GM10266 (cell line): ENCODE results near the gene DUSP16.

Experiments
- DNase-seq: peaks from one replicate; pipeline ENCODE4 v3.0.0; 2012; ENCODE audit errors: extremely low spot score
- CTCF ChIP-seq: IDR thresholded peaks from 2 replicates; pipeline ENCODE4 v1.5.1; 2012; ENCODE audit warnings: mild to moderate bottlenecking, low read depth; ENCODE audit not compliant: control insufficient read depth, insufficient read depth; ENCODE audit errors: missing control alignments

The DUSP16 gene

GRCh38 chr12:12488296-12488695 is 74.4 kb downstream of the DUSP16 start:
- TF ChIP-seq CTCF = no peak
- no peak for DNase-seq

- DNase-seq = no peak
These were observed 75.2 kb downstream of the DUSP16 start for GRCh38 chr12:12487490-12487889.

GRCh38 chr12:12486661-12487240 is 75.9 kb downstream of the DUSP16 start:
- DNase-seq = peak; percentile 60
- no peak for TF ChIP-seq CTCF

More at GRCh38 chr12:12487490-12487889, 75.2 kb downstream of the DUSP16 start:
- no peak for TF ChIP-seq CTCF

- no peak for DNase-seq
- TF ChIP-seq CTCF = no peak
These were observed 79.2 kb downstream of the DUSP16 start for GRCh38 chr12:12483438-12483837.

- DNase-seq = no peak
- TF ChIP-seq CTCF = no peak
These were observed 79.7 kb downstream of the DUSP16 start for GRCh38 chr12:12482959-12483358.

- DNase-seq = no peak
- no peak for TF ChIP-seq CTCF
These were observed 80.4 kb downstream of the DUSP16 start for GRCh38 chr12:12482150-12482761.

- TF ChIP-seq CTCF = no peak
- DNase-seq = no peak
These were observed 81.0 kb downstream of the DUSP16 start for GRCh38 chr12:12481631-12482030.
